ENCODE measurements around the gene RAB10. TPM values are rescaled to one million over a fixed set of nuclear protein-coding genes. Genes with fewer than 3 reads are reported as not detected.
"Not testable (repeated sequence)": the region's sequence is repeated elsewhere in the genome, so short reads cannot be mapped to it uniquely, and the experiment has no call there.

The RAB10 gene
- total RNA-seq, 2 donors from 2014 or later = 41.2 to 42.9 TPM

DNA sequence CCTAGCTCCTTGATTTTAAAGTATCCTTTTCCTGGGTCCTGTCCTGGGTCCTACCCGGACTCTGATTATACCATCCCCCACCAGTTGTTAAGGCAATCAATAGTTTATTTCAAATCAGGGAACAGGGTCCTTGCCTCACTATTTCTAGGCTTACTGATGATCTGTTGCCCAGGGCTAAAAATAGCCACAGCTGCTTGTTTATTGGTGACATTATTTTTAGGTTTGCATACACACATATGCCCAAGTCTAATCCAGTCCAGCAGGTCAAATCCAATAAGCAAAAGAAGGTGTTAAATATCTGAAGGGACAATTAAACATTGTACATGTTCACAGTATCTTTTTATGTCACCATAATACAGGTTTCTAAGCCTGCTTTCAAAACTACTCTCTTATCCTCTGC is 66.0 kb downstream of the RAB10 start:
- DNase-seq (no peak), ATAC-seq (no peak)
- no peaks in the 10 kb centered on the region for H3K9me3 ChIP-seq (ENCODE audit: control insufficient read depth, low read length, poor library complexity, severe bottlenecking)
- H3K36me3 Mint-ChIP-seq (ENCODE audit: low read depth) = peaks cover 5% of the 10 kb centered on the region
- peaks cover 30% of the 10 kb centered on the region for H3K4me1 Mint-ChIP-seq
- no peak overlapping the region for H3K27ac Mint-ChIP-seq
- H3K4me3 Mint-ChIP-seq = no peak overlapping the region
- no peaks in the 10 kb centered on the region for H3K27me3 Mint-ChIP-seq

DNA sequence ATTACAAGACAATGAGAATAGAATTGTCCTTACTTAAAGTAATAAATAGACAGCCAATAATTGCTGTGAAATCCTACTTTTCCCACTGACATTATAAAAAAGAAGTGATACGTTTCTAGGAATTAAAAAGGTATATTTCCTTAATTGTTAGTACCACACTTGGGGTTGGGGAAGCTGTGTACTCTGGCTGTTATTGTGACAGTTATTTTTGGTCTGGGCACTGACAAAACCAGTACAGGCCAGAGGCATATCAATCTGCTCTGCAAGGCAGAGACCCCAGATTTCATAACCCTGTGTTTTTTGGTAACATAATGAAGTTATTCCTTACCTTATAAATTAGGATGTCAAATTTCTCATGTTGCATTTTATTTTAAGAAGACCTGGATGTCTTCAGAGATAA is 66.5 kb downstream of the RAB10 start:
- Mint-ChIP-seq H3K27me3 (no peaks in the 10 kb centered on the region), H3K4me1 (peaks cover 30% of the 10 kb centered on the region), H3K4me3 (no peak overlapping the region), H3K36me3 (ENCODE audit: low read depth) (peaks cover 5% of the 10 kb centered on the region), H3K27ac (peak overlapping the region; percentile 51)
- ATAC-seq (no peak), DNase-seq (no peak)
- H3K9me3 ChIP-seq (ENCODE audit: control insufficient read depth, low read length, poor library complexity, severe bottlenecking) = no peaks in the 10 kb centered on the region

DNA sequence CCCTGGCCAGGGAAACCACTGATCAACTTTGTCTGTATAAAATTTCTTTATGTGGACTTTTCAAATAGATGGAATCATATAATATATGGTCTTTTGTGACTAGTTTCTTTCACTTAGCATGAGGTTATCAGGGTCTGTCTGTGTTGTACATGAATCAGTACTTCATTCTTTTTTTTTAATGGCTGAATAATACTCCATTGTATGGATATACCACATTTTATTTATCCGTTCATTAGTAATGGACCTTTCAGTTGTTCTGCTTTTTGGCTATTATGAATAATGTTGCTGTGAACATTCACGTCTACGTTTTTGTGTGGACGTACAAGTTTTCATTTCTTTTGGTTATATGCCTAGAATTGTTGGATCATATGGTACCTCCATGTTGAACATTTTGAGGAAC is 69.9 kb downstream of the RAB10 start:
- no peak for ATAC-seq
- Mint-ChIP-seq H3K36me3 (ENCODE audit: low read depth) (peaks cover 5% of the 10 kb centered on the region), H3K27ac (no peak overlapping the region), H3K27me3 (no peaks in the 10 kb centered on the region), H3K4me3 (no peak overlapping the region), H3K4me1 (peaks cover 25% of the 10 kb centered on the region)
- no peak for DNase-seq
- H3K9me3 ChIP-seq (ENCODE audit: control insufficient read depth, low read length, poor library complexity, severe bottlenecking) = no peaks in the 10 kb centered on the region

DNA sequence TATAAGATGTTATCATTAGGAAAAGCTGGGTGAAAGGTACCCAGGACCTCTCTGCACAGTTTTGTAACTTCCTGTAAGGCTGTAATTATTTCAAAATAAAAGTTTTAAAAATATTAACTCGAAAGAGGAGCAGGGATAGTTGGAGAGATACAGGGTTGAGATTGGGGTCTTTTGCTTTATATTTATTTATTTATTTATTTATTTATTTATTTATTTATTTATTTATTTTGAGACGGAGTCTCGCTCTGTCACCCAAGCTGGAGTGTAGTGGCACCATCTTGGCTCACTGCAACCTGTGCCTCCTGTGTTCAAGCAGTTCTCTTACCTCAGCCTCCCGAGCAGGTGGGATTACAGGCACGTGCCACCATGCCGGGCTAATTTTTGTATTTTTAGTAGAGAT is 74.8 kb downstream of the RAB10 start:
- H3K27me3 Mint-ChIP-seq; DNase-seq; H3K9me3 ChIP-seq (ENCODE audit: control insufficient read depth, low read length, poor library complexity, severe bottlenecking); H3K4me3 Mint-ChIP-seq; H3K27ac Mint-ChIP-seq; H3K36me3 Mint-ChIP-seq (ENCODE audit: low read depth); ATAC-seq: not testable (repeated sequence)
- H3K4me1 Mint-ChIP-seq = peaks cover 17% of the 10 kb centered on the region

DNA sequence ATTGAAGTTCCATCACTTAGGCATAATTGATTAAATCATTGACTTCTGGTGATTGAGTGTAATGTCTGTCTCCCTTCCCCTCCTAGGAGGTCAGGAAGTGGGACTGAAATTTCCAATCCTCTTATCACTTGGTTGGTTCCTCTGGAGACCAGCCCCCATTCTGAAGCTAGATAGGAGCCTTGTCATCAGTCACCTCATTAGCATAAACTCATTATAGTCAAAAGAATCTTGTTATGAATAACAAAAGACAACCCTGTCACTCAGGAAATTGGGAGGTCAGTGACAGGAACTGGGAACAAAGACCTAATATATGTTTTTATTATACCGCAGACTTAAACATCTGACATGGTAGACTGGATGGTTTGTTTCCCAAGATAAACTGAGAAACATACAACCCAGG is 78.3 kb downstream of the RAB10 start:
- H3K9me3 ChIP-seq (ENCODE audit: control insufficient read depth, low read length, poor library complexity, severe bottlenecking) = no peaks in the 10 kb centered on the region
- no peak for DNase-seq
- H3K27ac Mint-ChIP-seq = no peak overlapping the region
- no peak overlapping the region for H3K4me3 Mint-ChIP-seq
- no peaks in the 10 kb centered on the region for H3K27me3 Mint-ChIP-seq
- H3K4me1 Mint-ChIP-seq = peaks cover 11% of the 10 kb centered on the region
- ATAC-seq = no peak
- peaks cover 2% of the 10 kb centered on the region for H3K36me3 Mint-ChIP-seq (ENCODE audit: low read depth)

DNA sequence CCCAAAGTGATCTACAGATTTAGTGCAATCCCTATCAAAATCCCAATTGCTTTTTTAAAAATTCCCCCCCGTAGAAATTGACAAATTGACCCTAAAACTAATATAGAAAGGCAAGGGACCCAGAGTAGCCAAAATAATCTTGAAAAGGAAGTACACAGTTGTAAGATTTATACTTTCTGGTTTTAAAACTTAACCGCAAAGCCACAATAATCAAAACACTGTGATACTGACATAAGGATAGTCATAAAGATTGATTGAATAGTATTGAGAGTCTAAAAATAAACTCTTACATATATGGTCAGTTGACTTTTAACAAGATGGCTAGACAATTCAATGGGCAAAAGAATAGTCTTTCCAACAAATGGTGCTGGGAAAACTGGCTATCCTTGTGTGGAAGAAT is 80.3 kb downstream of the RAB10 start:
- H3K27ac Mint-ChIP-seq = peak overlapping the region; percentile 3
- no peak for ATAC-seq
- H3K9me3 ChIP-seq (ENCODE audit: control insufficient read depth, low read length, poor library complexity, severe bottlenecking) = no peaks in the 10 kb centered on the region
- no peaks in the 10 kb centered on the region for H3K27me3 Mint-ChIP-seq
- H3K4me1 Mint-ChIP-seq = peaks cover 12% of the 10 kb centered on the region
- peaks cover 2% of the 10 kb centered on the region for H3K36me3 Mint-ChIP-seq (ENCODE audit: low read depth)
- no peak overlapping the region for H3K4me3 Mint-ChIP-seq
- DNase-seq = no peak

DNA sequence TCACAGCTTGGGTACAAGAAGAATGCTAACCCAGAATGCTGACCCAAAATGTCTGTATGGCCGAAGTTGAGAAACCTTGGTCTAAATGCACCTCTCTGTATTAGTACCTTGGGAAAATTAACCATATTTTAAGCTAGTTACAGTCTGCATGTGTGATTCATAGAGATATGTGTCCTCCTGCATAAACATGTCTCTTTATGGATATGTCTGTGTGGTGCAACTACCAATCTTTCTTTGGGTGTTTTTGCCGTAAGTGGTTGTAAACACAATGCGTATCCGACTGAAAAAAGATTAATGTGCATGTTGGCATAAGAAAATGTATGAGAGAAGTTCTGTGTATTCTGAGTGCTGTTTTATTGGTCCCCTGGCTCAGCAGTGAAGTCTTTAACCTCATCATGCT is 84.8 kb downstream of the RAB10 start:
- no peak overlapping the region for H3K27ac Mint-ChIP-seq
- DNase-seq = no peak
- peaks cover 27% of the 10 kb centered on the region for H3K4me1 Mint-ChIP-seq
- no peaks in the 10 kb centered on the region for H3K27me3 Mint-ChIP-seq
- no peaks in the 10 kb centered on the region for H3K9me3 ChIP-seq (ENCODE audit: control insufficient read depth, low read length, poor library complexity, severe bottlenecking)
- no peak overlapping the region for H3K4me3 Mint-ChIP-seq
- no peak for ATAC-seq
- H3K36me3 Mint-ChIP-seq (ENCODE audit: low read depth) = no peaks in the 10 kb centered on the region

DNA sequence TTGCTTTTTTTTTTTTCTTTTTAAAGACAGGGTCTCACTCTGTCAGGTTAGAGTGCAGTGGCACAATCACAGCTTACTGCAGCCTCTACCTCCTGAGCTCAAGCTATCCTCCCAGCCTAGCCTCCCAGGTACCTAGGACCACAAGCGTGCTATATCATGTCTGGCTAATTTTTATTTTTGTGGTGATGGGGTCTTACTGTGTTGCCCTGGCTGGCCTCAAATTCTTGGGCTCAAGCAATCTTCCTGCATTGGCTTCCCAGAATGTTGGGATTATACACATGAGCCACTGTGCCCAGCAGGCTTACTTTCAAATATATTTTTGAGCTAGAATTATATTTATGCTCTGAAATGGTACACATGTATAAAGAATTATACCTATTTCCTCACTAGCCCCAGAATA is 85.6 kb downstream of the RAB10 start:
- H3K27ac Mint-ChIP-seq = no peak overlapping the region
- H3K9me3 ChIP-seq (ENCODE audit: control insufficient read depth, low read length, poor library complexity, severe bottlenecking) = no peaks in the 10 kb centered on the region
- H3K4me1 Mint-ChIP-seq = peaks cover 25% of the 10 kb centered on the region

DNA sequence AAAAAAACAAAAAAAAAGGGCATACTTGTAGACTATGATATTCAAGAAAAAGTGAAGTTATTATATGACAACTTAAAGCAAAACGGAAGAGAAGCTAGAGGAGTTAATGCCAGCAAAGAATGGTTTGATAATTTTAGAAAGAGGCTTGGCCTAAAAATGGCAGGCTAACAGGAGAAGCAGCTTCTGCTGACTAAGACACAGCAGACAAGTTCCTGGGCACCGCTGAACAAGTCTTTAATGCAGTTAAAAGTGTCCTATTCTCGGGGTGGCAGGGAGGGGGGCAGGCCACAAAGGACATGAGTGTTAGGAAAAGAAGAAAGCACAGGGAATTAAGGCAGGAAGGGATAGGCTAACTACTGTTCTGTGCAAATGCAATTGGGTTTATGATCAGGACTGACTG is 88.7 kb downstream of the RAB10 start:
- H3K27me3 Mint-ChIP-seq = no peaks in the 10 kb centered on the region
- peaks cover 22% of the 10 kb centered on the region for H3K4me1 Mint-ChIP-seq
- DNase-seq (no peak), ATAC-seq (no peak)
- H3K9me3 ChIP-seq (ENCODE audit: control insufficient read depth, low read length, poor library complexity, severe bottlenecking) = no peaks in the 10 kb centered on the region
- peak overlapping the region; percentile 90 for H3K27ac Mint-ChIP-seq
- H3K4me3 Mint-ChIP-seq = no peak overlapping the region
- no peaks in the 10 kb centered on the region for H3K36me3 Mint-ChIP-seq (ENCODE audit: low read depth)

More for the DNA sequence above, 85.6 kb downstream of the RAB10 start:
- no peak overlapping the region for H3K4me3 Mint-ChIP-seq
- no peaks in the 10 kb centered on the region for H3K27me3 Mint-ChIP-seq
- DNase-seq = no peak
- no peaks in the 10 kb centered on the region for H3K36me3 Mint-ChIP-seq (ENCODE audit: low read depth)
- no peak for ATAC-seq

DNA sequence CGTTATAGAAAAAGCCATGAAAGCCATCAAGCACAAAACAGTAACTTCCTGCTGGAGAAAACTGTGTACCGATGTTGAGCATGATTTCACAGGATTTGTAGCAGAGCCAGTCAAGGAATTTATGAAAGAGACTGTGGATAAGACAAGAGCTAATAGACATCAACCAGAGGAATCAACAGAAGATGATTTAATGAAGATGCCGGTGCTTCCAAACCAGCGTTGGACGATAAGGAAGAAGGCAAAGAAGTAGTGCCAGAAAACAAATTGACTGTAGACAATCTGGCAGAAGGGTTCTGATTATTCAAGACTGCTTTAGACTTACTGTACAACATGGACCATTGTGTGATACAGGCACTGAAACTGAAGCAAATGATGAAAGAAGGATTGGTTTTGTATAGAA is 89.5 kb downstream of the RAB10 start:
- no peak for ATAC-seq
- Mint-ChIP-seq H3K4me3 (no peak overlapping the region), H3K27ac (peak overlapping the region; percentile 90), H3K36me3 (ENCODE audit: low read depth) (no peaks in the 10 kb centered on the region), H3K4me1 (peaks cover 22% of the 10 kb centered on the region), H3K27me3 (no peaks in the 10 kb centered on the region)
- H3K9me3 ChIP-seq (ENCODE audit: control insufficient read depth, low read length, poor library complexity, severe bottlenecking) = no peaks in the 10 kb centered on the region
- no peak for DNase-seq

DNA sequence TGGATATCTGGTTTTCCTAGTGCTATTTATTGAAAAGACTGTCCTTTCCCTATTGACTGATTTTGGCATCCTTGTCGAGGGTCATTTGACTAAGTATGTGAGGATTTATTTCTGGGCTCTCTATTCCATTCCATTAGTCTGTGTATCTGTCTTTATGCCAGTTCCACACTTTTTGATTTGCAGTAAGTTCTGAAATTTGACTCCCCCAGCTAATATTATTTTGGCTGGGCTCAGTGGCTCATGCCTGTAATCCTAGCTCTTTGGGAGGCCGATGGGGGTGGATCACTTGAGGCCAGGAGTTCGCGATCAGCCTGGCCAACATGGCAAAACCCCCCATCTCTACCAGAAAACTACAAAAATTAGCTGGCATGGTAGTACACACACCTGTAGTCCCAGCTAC is 92.2 kb downstream of the RAB10 start:
- Mint-ChIP-seq H3K27ac (no peak overlapping the region), H3K36me3 (ENCODE audit: low read depth) (peaks cover 4% of the 10 kb centered on the region), H3K4me1 (peaks cover 25% of the 10 kb centered on the region)

DNA sequence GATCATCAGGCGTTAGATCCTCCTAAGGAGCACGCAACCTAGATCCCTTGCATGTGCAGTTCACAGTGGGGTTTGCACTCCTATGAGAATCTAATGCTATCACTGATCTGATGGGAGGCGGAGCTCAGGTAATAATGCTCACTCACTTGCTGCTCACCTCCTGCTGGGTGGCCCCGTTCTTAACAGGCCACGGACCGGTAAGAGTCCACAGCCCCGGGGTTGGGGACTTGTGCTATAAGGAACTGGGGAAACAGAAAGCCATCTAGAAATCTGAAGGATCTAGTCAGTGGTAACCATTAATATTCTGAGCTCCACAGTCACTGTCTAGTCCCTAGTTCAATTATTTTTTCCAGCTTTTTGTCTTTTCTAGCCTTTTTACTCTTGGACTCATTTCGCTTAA is 94.3 kb downstream of the RAB10 start:
- H3K36me3 Mint-ChIP-seq (ENCODE audit: low read depth) = peaks cover 4% of the 10 kb centered on the region
- no peak overlapping the region for H3K27ac Mint-ChIP-seq
- ATAC-seq (no peak), DNase-seq (no peak)
- H3K9me3 ChIP-seq (ENCODE audit: control insufficient read depth, low read length, poor library complexity, severe bottlenecking) = no peaks in the 10 kb centered on the region
- peaks cover 12% of the 10 kb centered on the region for H3K4me1 Mint-ChIP-seq
- H3K27me3 Mint-ChIP-seq = no peaks in the 10 kb centered on the region
- no peak overlapping the region for H3K4me3 Mint-ChIP-seq

More for the DNA sequence above, 92.2 kb downstream of the RAB10 start:
- Mint-ChIP-seq H3K4me3 (no peak overlapping the region), H3K27me3 (no peaks in the 10 kb centered on the region)
- H3K9me3 ChIP-seq (ENCODE audit: control insufficient read depth, low read length, poor library complexity, severe bottlenecking) = no peaks in the 10 kb centered on the region
- no peak for ATAC-seq
- DNase-seq = no peak

DNA sequence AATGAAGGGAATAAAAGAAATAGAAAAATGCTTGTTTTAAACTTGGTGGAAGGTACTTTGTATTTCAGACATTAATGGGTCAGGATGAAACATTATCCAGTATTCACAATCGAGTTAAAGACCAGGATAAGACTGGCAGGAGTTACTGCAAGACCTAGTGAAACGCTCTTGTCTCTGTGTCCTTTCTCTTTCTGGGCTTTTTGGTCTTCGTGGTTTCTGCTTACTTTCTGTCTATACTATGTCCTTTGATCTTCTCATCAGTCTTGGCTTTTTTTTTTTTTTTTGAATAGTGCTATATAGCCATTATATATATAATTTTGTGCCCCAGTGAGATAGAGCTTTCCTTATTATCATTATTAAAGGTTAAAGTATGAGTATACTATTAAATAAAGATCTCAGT is 96.9 kb downstream of the RAB10 start:
- Mint-ChIP-seq H3K36me3 (ENCODE audit: low read depth) (peaks cover 4% of the 10 kb centered on the region), H3K4me1 (peaks cover 7% of the 10 kb centered on the region)

DNA sequence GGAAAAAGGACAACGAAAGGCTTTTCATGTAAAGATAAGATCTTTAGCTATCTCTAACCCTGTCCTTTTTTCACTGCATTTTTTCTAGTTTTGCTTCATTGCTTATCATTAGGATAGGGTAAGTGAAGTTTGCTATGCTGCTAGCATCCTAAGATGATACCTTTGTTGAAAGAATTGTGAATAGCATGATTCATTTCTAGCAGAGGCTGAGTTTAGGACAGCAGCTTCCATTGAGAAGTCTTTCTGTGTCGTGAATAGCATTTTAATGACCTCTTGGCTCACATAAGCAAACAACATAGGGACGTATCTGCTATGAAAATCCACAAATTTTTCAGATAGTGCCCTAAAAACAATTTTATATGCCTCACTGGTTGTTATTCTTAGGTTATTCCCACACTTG is 102.6 kb downstream of the RAB10 start:
- Mint-ChIP-seq H3K36me3 (ENCODE audit: low read depth) (peaks cover 2% of the 10 kb centered on the region), H3K27me3 (no peaks in the 10 kb centered on the region), H3K4me1 (peaks cover 8% of the 10 kb centered on the region), H3K4me3 (no peak overlapping the region), H3K27ac (no peak overlapping the region)
- no peak for DNase-seq
- no peaks in the 10 kb centered on the region for H3K9me3 ChIP-seq (ENCODE audit: control insufficient read depth, low read length, poor library complexity, severe bottlenecking)
- no peak for ATAC-seq

More for the DNA sequence above, 96.9 kb downstream of the RAB10 start:
- Mint-ChIP-seq H3K4me3 (no peak overlapping the region), H3K27me3 (no peaks in the 10 kb centered on the region), H3K27ac (peak overlapping the region; percentile 68)
- DNase-seq (no peak), ATAC-seq (no peak)
- H3K9me3 ChIP-seq (ENCODE audit: control insufficient read depth, low read length, poor library complexity, severe bottlenecking) = no peaks in the 10 kb centered on the region
